ENCODE results near the gene FSHR. TPM values are rescaled to one million over a fixed set of nuclear protein-coding genes. Genes with fewer than 3 reads are reported as not detected.

Gene FSHR
- total and polyA plus RNA-seq, 2 donors (not counting 3 experiments of a cell fraction or from before 2014, with no cell fraction given): not detected

DNA sequence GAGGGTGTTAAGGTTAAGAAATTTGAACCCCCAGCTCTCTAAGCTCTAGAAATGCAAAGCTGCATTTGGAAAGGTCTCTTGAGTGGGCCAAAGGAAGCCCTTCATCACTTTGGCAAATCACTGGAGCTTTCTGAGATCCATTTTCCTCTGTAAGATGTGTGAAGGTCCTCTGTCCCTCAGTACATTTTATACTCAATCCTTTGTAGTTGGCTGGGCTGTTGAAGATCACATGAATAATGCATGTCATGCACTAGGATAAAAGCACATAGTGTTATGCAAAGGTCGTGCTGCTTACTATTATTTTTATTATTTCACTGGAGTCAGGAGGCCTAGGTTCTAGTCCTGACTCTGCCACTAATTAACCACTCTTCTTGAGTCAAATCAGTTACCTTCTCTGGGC lies 124.9 kb downstream of the FSHR start:
- Histone ChIP-seq H3K4me1 (ENCODE audit: control insufficient read depth, extremely low read depth, insufficient read depth, low read length) (no peaks in the 10 kb centered on the region), H3K27me3 (ENCODE audit: control insufficient read depth in 2 of 2, insufficient read depth in 2 of 2, low read length in 2 of 2) (no peaks in the 10 kb centered on the region), H3K9me3 (replicated peaks; ENCODE audit: control insufficient read depth, insufficient read depth, low read length) (no peaks in the 10 kb centered on the region), H2AFZ (ENCODE audit: low read depth, low read length) (no peak overlapping the region), H3K79me2 (ENCODE audit: control insufficient read depth, insufficient read depth, low read length) (no peaks in the 10 kb centered on the region), H4K20me1 (replicated peaks; ENCODE audit: control insufficient read depth, extremely low read depth, insufficient read depth, low read length) (no peaks in the 10 kb centered on the region), H3K4me2 (ENCODE audit: insufficient read depth, low read length) (no peak overlapping the region), H3K9ac (replicated peaks; ENCODE audit: extremely low read depth, insufficient read depth, low read length) (no peak overlapping the region), H3K9me1 (replicated peaks; ENCODE audit: control insufficient read depth, extremely low read depth, insufficient read depth, low read length) (no peaks in the 10 kb centered on the region), H3K36me3 (ENCODE audit: control insufficient read depth in 2 of 2, extremely low read depth in 1 of 2, insufficient read depth in 2 of 2, low read length in 2 of 2) (no peaks in the 10 kb centered on the region), H3K27ac (ENCODE audit: insufficient read depth, low read depth, low read length) (no peak overlapping the region), H3K4me3 (replicated peaks in 1 of 3; ENCODE audit: insufficient read depth in 1 of 3, low read depth in 1 of 3, low read length in 3 of 3) (no peak overlapping the region)
- POLR2A ChIA-PET: no interaction called here
- DNase-seq (ENCODE audit: low read depth, low spot score) (no peak), FAIRE-seq (no peak)
- dilution Hi-C loops (cut with MboI; ENCODE audit: extremely low pct_ligation_motif_present, low sequenced_read_pairs) (no loop called here), intact Hi-C loops (cut with micrococcal nuclease) (no loop called here)
- CTCF ChIA-PET: no interaction called here
- TF ChIP-seq, protein P1, sequence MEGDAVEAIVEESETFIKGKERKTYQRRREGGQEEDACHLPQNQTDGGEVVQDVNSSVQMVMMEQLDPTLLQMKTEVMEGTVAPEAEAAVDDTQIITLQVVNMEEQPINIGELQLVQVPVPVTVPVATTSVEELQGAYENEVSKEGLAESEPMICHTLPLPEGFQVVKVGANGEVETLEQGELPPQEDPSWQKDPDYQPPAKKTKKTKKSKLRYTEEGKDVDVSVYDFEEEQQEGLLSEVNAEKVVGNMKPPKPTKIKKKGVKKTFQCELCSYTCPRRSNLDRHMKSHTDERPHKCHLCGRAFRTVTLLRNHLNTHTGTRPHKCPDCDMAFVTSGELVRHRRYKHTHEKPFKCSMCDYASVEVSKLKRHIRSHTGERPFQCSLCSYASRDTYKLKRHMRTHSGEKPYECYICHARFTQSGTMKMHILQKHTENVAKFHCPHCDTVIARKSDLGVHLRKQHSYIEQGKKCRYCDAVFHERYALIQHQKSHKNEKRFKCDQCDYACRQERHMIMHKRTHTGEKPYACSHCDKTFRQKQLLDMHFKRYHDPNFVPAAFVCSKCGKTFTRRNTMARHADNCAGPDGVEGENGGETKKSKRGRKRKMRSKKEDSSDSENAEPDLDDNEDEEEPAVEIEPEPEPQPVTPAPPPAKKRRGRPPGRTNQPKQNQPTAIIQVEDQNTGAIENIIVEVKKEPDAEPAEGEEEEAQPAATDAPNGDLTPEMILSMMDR (IDR thresholded peaks at IDR 0.05; ENCODE audit: extremely low read depth in 1 of 2, insufficient read depth in 1 of 2, low read depth in 1 of 2, low read length in 2 of 2): no peak
- TF ChIP-seq FOS (IDR thresholded peaks at IDR 0.05; ENCODE audit: borderline replicate concordance, insufficient read depth, low read length) (no peak), POLR2AphosphoS5 (IDR thresholded peaks at IDR 0.05; ENCODE audit: insufficient read depth, low read depth, low read length) (no peak), MYC (IDR thresholded peaks at IDR 0.05; ENCODE audit: low read depth, low read length) (no peak), GATA2 (IDR thresholded peaks at IDR 0.05; ENCODE audit: insufficient read depth, insufficient read length, low read depth, low read length) (no peak), JUN (IDR thresholded peaks at IDR 0.05; ENCODE audit: borderline replicate concordance, insufficient read depth, insufficient read length, low read depth) (no peak), EZH2 (IDR thresholded peaks at IDR 0.05; ENCODE audit: borderline replicate concordance, low read depth, low read length, severe bottlenecking) (no peak), POLR2A (IDR thresholded peaks at IDR 0.05; ENCODE audit: low read depth, low read length) (no peak)
- TF ChIP-seq, protein P2, sequence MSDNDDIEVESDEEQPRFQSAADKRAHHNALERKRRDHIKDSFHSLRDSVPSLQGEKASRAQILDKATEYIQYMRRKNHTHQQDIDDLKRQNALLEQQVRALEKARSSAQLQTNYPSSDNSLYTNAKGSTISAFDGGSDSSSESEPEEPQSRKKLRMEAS (IDR thresholded peaks at IDR 0.05; ENCODE audit: insufficient read depth, insufficient read length): no peak
- BruUV-seq (replicated peaks): no TSS peak

Measured in endothelial cell of umbilical vein (primary cell).